ENCODE results near the gene DDI1.

The DDI1 gene

DNA sequence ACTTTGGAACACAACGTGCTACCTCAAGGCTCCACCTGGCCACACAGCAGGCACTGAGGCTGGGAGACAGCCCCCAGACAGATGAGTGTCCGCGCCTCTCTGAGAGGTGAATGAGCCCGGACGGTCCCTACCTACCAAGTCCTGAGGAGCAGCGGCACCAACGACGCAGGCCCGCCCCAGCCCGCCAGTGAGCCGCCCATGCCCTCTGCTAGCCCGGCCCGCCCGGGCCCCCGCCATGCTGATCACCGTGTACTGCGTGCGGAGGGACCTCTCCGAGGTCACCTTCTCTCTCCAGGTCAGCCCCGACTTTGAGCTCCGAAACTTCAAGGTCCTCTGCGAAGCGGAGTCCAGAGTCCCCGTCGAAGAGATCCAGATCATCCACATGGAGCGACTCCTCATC lies at the start of gene DDI1:
Gene DDI1, plus strand, starts transcription at position 53 of the 400 bp plus-strand sequence. Its CDS starts 183 bp downstream, at position 236.
- in situ Hi-C loops (cut with HindIII; ENCODE audit: low sequenced_read_pairs) = no loop called here

DNA sequence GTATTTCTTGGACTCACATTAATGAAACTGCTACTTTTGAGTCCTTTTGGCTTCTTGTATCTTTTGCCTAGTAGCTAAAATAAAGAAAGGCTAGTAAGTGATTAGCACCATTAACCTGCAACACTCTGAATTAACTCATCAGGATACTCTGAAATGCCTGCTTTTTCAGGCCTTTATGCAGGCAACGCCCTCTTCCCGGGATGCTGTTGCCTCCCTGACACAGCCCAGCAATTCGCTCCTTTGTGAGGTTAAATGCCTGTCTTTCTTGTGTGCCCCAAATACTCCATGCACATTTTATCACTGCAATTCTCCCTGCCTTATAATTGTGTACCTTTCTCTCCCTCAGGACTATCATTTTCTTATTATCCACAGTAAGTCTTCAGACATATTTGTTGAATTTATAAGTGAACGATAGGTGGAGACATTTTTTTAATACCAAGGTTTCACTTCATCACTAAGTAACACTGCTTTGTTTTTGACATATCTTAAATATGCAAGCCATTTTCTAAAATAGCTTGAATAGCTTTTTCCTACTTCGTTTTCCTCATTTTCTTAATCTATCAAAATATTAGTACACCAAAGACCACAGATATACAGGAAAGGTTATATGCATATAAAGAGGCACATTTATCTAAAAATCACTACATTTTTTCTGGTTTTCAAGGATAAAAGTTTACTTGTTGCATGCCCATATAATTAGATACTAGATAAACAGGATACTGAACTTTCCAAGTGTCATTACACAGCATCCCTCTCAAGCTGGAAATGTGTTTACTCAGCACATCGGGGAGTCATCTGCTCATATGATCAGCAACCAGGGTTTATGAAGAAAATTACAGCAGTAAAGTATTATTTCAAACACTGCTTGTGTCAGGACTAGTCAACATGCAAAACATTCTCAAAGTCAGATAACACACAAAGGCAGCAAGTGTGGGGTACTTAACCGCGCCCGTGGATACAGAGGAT lies 48.5 kb upstream of the DDI1 start:
- in situ Hi-C loops (cut with HindIII; ENCODE audit: low sequenced_read_pairs) = no loop called here

GRCh38 chr11:103988595-103988969 lies 47.9 kb upstream of the DDI1 start:
- in situ Hi-C loops (cut with HindIII; ENCODE audit: low sequenced_read_pairs) = no loop called here

- in situ Hi-C loops (cut with HindIII; ENCODE audit: low sequenced_read_pairs) = no loop called here
Measured at GRCh38 chr11:103993507-103993906, 42.9 kb upstream of the DDI1 start.

DNA sequence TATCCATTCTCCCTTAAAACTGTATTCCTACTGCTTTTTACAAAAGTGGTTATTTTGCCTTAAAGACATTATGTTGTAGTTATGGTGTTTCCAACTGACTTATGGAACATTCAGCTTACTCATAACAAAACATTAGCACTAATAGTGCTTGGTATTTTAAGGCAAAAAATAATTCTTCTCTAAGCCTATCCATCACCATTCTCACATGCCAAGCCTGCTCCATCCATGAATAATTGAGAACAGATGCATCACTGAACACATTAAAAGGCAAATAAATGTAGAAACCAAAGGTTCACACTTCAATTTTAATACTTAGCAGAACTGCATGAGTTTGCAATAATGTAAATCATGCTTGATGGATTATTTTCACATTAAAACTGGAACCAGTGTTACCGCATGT lies 42.3 kb upstream of the DDI1 start:
- in situ Hi-C loops (cut with HindIII; ENCODE audit: low sequenced_read_pairs) = no loop called here

GRCh38 chr11:103994518-103994917 lies 41.9 kb upstream of the DDI1 start:
- in situ Hi-C loops (cut with HindIII; ENCODE audit: low sequenced_read_pairs) = no loop called here

DNA sequence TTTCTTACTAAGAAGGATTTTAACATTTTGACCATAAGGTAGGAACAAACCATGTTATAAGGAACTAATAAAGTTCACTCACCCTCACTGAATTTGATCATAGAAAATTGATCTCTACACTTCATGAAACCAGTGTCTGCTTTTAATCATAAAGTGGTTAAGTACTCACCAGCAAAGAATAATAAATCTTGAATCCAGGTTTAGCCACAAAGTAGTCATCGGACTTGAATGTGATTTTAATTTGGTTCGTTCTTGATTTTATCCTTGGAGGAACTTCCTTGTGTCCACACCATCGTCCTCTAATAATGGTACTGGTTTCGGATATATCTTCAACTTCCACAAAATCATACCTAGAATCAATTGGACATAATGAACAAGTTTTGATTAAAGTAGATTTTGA lies 40.5 kb upstream of the DDI1 start:
- in situ Hi-C loops (cut with HindIII; ENCODE audit: low sequenced_read_pairs) = no loop called here

DNA sequence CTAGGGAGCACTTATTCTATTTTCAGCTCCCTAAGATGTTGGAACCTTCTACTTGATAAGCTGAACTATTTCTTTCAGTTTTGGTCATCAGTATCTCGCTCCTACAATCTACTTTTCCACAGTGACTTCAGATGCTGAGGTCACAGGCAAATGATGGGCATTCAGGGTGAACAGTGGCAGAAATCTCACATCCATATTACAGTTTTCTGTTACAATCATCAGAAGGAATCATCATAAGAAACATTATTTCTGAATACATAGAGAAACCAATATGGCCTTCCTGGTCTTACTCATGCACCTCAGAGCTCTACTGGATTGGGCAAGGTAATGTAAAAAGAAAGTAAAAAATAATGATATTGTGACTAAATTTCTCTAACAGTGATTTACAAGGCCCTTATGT lies 39.4 kb upstream of the DDI1 start:
- in situ Hi-C loops (cut with HindIII; ENCODE audit: low sequenced_read_pairs) = no loop called here

- in situ Hi-C loops (cut with HindIII; ENCODE audit: low sequenced_read_pairs) = no loop called here
Measured at GRCh38 chr11:103998826-103999508, 37.5 kb upstream of the DDI1 start.

- in situ Hi-C loops (cut with HindIII; ENCODE audit: low sequenced_read_pairs) = no loop called here
Measured at GRCh38 chr11:104000798-104001197, 35.6 kb upstream of the DDI1 start.

- in situ Hi-C loops (cut with HindIII; ENCODE audit: low sequenced_read_pairs) = no loop called here
Measured at GRCh38 chr11:104001561-104002056, 34.8 kb upstream of the DDI1 start.

GRCh38 chr11:104003491-104003890 lies 32.9 kb upstream of the DDI1 start:
- in situ Hi-C loops (cut with HindIII; ENCODE audit: low sequenced_read_pairs) = no loop called here

GRCh38 chr11:104005234-104005855 lies 31.1 kb upstream of the DDI1 start:
- in situ Hi-C loops (cut with HindIII; ENCODE audit: low sequenced_read_pairs) = no loop called here

- in situ Hi-C loops (cut with HindIII; ENCODE audit: low sequenced_read_pairs) = no loop called here
Measured at GRCh38 chr11:104009744-104010143, 26.7 kb upstream of the DDI1 start.

- in situ Hi-C loops (cut with HindIII; ENCODE audit: low sequenced_read_pairs) = no loop called here
Measured at GRCh38 chr11:104011044-104011443, 25.4 kb upstream of the DDI1 start.

GRCh38 chr11:104015649-104016415 lies 20.6 kb upstream of the DDI1 start:
- in situ Hi-C loops (cut with HindIII; ENCODE audit: low sequenced_read_pairs) = no loop called here

GRCh38 chr11:104024572-104024971 lies 11.9 kb upstream of the DDI1 start:
- in situ Hi-C loops (cut with HindIII; ENCODE audit: low sequenced_read_pairs) = no loop called here

DNA sequence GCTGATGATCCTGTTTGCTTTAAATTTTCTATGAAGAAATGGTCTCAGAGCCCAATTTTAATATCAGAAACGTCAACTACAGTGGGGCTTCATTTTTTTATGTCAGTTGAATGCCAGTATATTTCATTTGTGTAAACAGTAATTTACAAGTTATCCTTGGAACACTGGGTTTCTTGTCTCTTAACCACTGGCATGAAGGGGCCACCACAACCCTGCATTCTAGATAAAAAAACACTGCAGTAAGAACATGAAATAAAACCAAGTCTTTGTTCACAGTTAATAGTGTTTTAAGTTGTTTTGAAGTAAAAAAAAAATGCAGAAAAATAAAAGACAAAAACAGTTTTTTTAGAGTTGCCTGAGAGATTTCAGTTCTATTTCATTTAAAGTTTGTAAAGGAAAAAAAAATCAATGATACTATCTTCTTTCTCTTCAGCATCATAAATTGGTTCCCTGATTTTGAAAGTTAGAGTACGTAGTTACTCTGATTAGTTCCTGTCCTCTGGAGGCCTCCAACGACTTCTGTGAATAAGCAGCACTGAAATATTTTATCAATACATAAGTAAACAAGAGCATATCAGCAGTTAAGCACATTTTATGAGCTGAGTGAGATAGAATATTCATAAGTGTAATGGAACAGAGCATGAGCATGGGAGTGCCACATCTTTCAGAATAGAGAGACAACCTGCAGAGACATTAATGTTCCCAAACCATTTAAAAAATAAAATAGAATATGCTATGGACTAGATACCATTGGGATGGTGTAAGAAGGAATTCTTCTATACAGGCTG lies 7.8 kb upstream of the DDI1 start:
- in situ Hi-C loops (cut with HindIII; ENCODE audit: low sequenced_read_pairs) = no loop called here

GRCh38 chr11:104033134-104033533 lies 3.3 kb upstream of the DDI1 start:
- in situ Hi-C loops (cut with HindIII; ENCODE audit: low sequenced_read_pairs) = no loop called here

GRCh38 chr11:104033561-104033960 lies 2.9 kb upstream of the DDI1 start:
- in situ Hi-C loops (cut with HindIII; ENCODE audit: low sequenced_read_pairs) = no loop called here

Measured in DLD1 (cell line).